WTC11 (cell line): ENCODE results near the gene ARHGAP15. TPM values are rescaled to one million over a fixed set of nuclear protein-coding genes. Genes with fewer than 3 reads are reported as not detected.

ENCODE experiments used
- ATAC-seq: fragments of 200-7000 bp; cut with Tn5 transposase; 2 replicates; pipeline ENCODE4 v1.10.0; 2021; ENCODE audit warnings: mild to moderate bottlenecking, moderate library complexity
- CTCF ChIA-PET: fragments of 300-600 bp; sonication (Branson Sonifier 250); formaldehyde crosslinking; loops from one replicate; lab custom pipeline; 2021; ENCODE audit warnings: antibody characterized with exemption; lab: Charles Lee
- POLR2A ChIA-PET: fragments of 350-600 bp; sonication (Branson Sonifier 250); formaldehyde crosslinking; loops from one replicate; lab custom pipeline; 2021; ENCODE audit warnings: antibody characterized with exemption; lab: Charles Lee
- DNase-seq: peaks from one replicate; pipeline ENCODE4 v3.0.0; 2021; ENCODE audit warnings: low spot score
- H3K27ac Mint-ChIP-seq: 2 replicates; pipeline ENCODE4 v1.8.0; 2021; ENCODE audit warnings: mixed read lengths
- H3K27me3 Mint-ChIP-seq: 2 replicates; pipeline ENCODE4 v1.8.0; 2021; ENCODE audit warnings: low read depth, mild to moderate bottlenecking, moderate library complexity, mixed read lengths
- H3K36me3 Mint-ChIP-seq: 2 replicates; pipeline ENCODE4 v1.8.0; 2021; ENCODE audit warnings: mixed read lengths
- H3K4me1 Mint-ChIP-seq: 2 replicates; pipeline ENCODE4 v1.8.0; 2022; ENCODE audit warnings: mixed read lengths
- H3K4me3 Mint-ChIP-seq: 2 replicates; pipeline ENCODE4 v1.8.0; 2021; ENCODE audit warnings: mild to moderate bottlenecking, moderate library complexity, mixed read lengths
- H3K9me3 Mint-ChIP-seq: 2 replicates; pipeline ENCODE4 v1.8.0; 2021; ENCODE audit warnings: mixed read lengths
- ARID4B ChIP-seq: sonication (generic); formaldehyde crosslinking; IDR thresholded peaks from 2 replicates; pipeline ENCODE4 v1.8.0; 2023; ENCODE audit warnings: missing genetic modification reagents, mild to moderate bottlenecking, borderline replicate concordance
- E2F4 ChIP-seq: sonication (generic); formaldehyde crosslinking; IDR thresholded peaks from 2 replicates; pipeline ENCODE4 v1.8.1; 2022; ENCODE audit warnings: low read depth, mild to moderate bottlenecking, moderate library complexity, missing genetic modification reagents, borderline replicate concordance
- ELF4 ChIP-seq: sonication (generic); formaldehyde crosslinking; IDR thresholded peaks from 2 replicates; pipeline ENCODE4 v1.8.1; 2022; ENCODE audit warnings: low read depth, mild to moderate bottlenecking, moderate library complexity, missing genetic modification reagents
- ESRRA ChIP-seq: sonication (generic); formaldehyde crosslinking; IDR thresholded peaks from 2 replicates; pipeline ENCODE4 v1.8.1; 2022; ENCODE audit warnings: mild to moderate bottlenecking, missing genetic modification reagents, borderline replicate concordance
- FOXP1 ChIP-seq: sonication (generic); formaldehyde crosslinking; IDR thresholded peaks from 2 replicates; pipeline ENCODE4 v1.8.0; 2022; ENCODE audit warnings: missing genetic modification reagents, mild to moderate bottlenecking, moderate library complexity, borderline replicate concordance
- JAZF1 ChIP-seq: fragments of 250-450 bp; sonication (Bioruptor Pico); IDR thresholded peaks from 2 replicates; pipeline ENCODE4 v1.9.0; 2021; ENCODE audit warnings: moderate library complexity, mild to moderate bottlenecking, inconsistent platforms
- MAX ChIP-seq: sonication (generic); formaldehyde crosslinking; IDR thresholded peaks from 2 replicates; pipeline ENCODE4 v1.8.0; 2022; ENCODE audit warnings: mild to moderate bottlenecking, missing genetic modification reagents
- MYBL2 ChIP-seq: sonication (generic); formaldehyde crosslinking; IDR thresholded peaks from 2 replicates; pipeline ENCODE4 v1.8.1; 2023; ENCODE audit warnings: mild to moderate bottlenecking, moderate library complexity, missing genetic modification reagents
- NR3C1 ChIP-seq: sonication (generic); formaldehyde crosslinking; conservative IDR thresholded peaks from 2 replicates; pipeline ENCODE4 v1.8.1; 2023; ENCODE audit warnings: low read depth, mild to moderate bottlenecking, missing genetic modification reagents
- PREB ChIP-seq: sonication (generic); formaldehyde crosslinking; IDR thresholded peaks from 2 replicates; pipeline ENCODE4 v1.8.1; 2022; ENCODE audit warnings: mild to moderate bottlenecking, missing genetic modification reagents, moderate library complexity, borderline replicate concordance
- SMAD3 ChIP-seq: sonication (generic); formaldehyde crosslinking; IDR thresholded peaks from 2 replicates; pipeline ENCODE4 v1.8.0; 2022; ENCODE audit warnings: missing genetic modification reagents, mild to moderate bottlenecking, borderline replicate concordance
- TEAD1 ChIP-seq: sonication (generic); formaldehyde crosslinking; IDR thresholded peaks from 2 replicates; pipeline ENCODE4 v1.8.0; 2022; ENCODE audit warnings: mild to moderate bottlenecking, missing genetic modification reagents
- TP53 ChIP-seq: sonication (generic); formaldehyde crosslinking; IDR thresholded peaks from 2 replicates; pipeline ENCODE4 v1.8.1; 2023; ENCODE audit warnings: mild to moderate bottlenecking, missing genetic modification reagents
- ZMAT4 ChIP-seq: fragments of 250-450 bp; sonication (Bioruptor Pico); IDR thresholded peaks from 2 replicates; pipeline ENCODE4 v1.9.0; 2021; ENCODE audit warnings: mild to moderate bottlenecking
- ZNF121 ChIP-seq: sonication (generic); formaldehyde crosslinking; IDR thresholded peaks from 2 replicates; pipeline ENCODE4 v1.8.0; 2023; ENCODE audit warnings: missing genetic modification reagents
- ZNF138 ChIP-seq: sonication (generic); formaldehyde crosslinking; conservative IDR thresholded peaks from 2 replicates; pipeline ENCODE4 v1.8.1; 2022; ENCODE audit warnings: mild to moderate bottlenecking, moderate library complexity, missing genetic modification reagents
- ZNF219 ChIP-seq: sonication (generic); formaldehyde crosslinking; IDR thresholded peaks from 2 replicates; pipeline ENCODE4 v1.8.0; 2023; ENCODE audit warnings: missing genetic modification reagents, mild to moderate bottlenecking, borderline replicate concordance
- ZNF232 ChIP-seq: sonication (generic); formaldehyde crosslinking; IDR thresholded peaks from 2 replicates; pipeline ENCODE4 v1.8.0; 2022; ENCODE audit warnings: mild to moderate bottlenecking, missing genetic modification reagents
- total RNA-seq: library from RNA; stranded (reverse); gene quantifications from 3 replicates; pipeline ENCODE4 v1.2.3, GENCODE V29; 2021

ARHGAP15 gene
- total RNA-seq, 1 experiment from 2014 or later = 0.28 TPM

- ATAC-seq (no peak), DNase-seq (no peak)
- H3K9me3 Mint-ChIP-seq = 0 out of 2 replicates have a peak, but pooled peaks cover 4% of the 10 kb centered on the region
- no peaks in the 10 kb centered on the region for H3K4me1 Mint-ChIP-seq
- H3K27ac Mint-ChIP-seq = no peak overlapping the region
- POLR2A ChIA-PET = no interaction called here
- no peaks in the 10 kb centered on the region for H3K36me3 Mint-ChIP-seq
- TF ChIP-seq ARID4B (CRISPR knock-in tag) (no peak), E2F4 (CRISPR knock-in tag) (no peak), MAX (CRISPR knock-in tag) (no peak), ESRRA (CRISPR knock-in tag) (no peak), ELF4 (CRISPR knock-in tag) (no peak), ZNF219 (CRISPR knock-in tag) (no peak), TEAD1 (no peak), ZNF138 (CRISPR knock-in tag) (no peak), MYBL2 (no peak), ZNF232 (CRISPR knock-in tag) (no peak), FOXP1 (no peak), ZMAT4 (CRISPR knock-in tag) (no peak), JAZF1 (CRISPR knock-in tag) (no peak), ZNF121 (CRISPR knock-in tag) (no peak), SMAD3 (no peak), TP53 (CRISPR knock-in tag) (no peak)
- TF ChIP-seq, all 79 proteins: peak for 0
- CTCF ChIA-PET = no interaction called here
- Mint-ChIP-seq H3K4me3 (no peak overlapping the region), H3K27me3 (no peaks in the 10 kb centered on the region)
Measured at GRCh38 chr2:143417428-143417827, 288.2 kb downstream of the ARHGAP15 start.

GRCh38 chr2:143420313-143420712 is 291.1 kb downstream of the ARHGAP15 start:
- ATAC-seq (no peak), DNase-seq (no peak)
- Mint-ChIP-seq H3K27me3 (no peaks in the 10 kb centered on the region), H3K27ac (no peak overlapping the region), H3K4me3 (no peak overlapping the region), H3K9me3 (0 out of 2 replicates have a peak, but pooled peaks cover 4% of the 10 kb centered on the region), H3K36me3 (no peaks in the 10 kb centered on the region), H3K4me1 (no peaks in the 10 kb centered on the region)
- no peak for TF ChIP-seq PREB
- TF ChIP-seq NR3C1 (CRISPR knock-in tag) = no peak
- ChIA-PET POLR2A (no interaction called here), CTCF (no interaction called here)
